K562 (cell line): Measurements from ENCODE around the gene ZNF652. TPM values are rescaled to one million over a fixed set of nuclear protein-coding genes. Genes with fewer than 3 reads are reported as not detected.
A peak's percentile ranks its signal among the peaks of the same experiment; 100 is the strongest.

ENCODE experiments used
- ATF6 ChIP-seq: sonication (generic); formaldehyde crosslinking; IDR thresholded peaks from 2 replicates; pipeline ENCODE4 v1.4.0; 2020; ENCODE audit warnings: mild to moderate bottlenecking, missing genetic modification reagents
- DLX4 ChIP-seq: fragments of 250-450 bp; sonication (Bioruptor Pico); IDR thresholded peaks from 2 replicates; pipeline ENCODE4 v1.6.1; 2021; ENCODE audit warnings: mild to moderate bottlenecking
- GTF2E2 ChIP-seq: fragments of 200-800 bp; sonication (Bioruptor generic); IDR thresholded peaks from 2 replicates; pipeline ENCODE4 v1.6.1; 2016; ENCODE audit warnings: missing genetic modification characterization, missing compliant biosample characterization
- MCM3 ChIP-seq: fragments of 450-650 bp; IDR thresholded peaks from 2 replicates; pipeline ENCODE4 v1.6.1; 2016
- MTA3 ChIP-seq: fragments of 450-650 bp; formaldehyde crosslinking; IDR thresholded peaks from 2 replicates; pipeline ENCODE4 v1.6.1; 2017; ENCODE audit warnings: mild to moderate bottlenecking, borderline replicate concordance
- NR2C1 ChIP-seq, 2 experiments: fragments of 450-650 bp; IDR thresholded peaks; 2 replicates each; pipeline ENCODE4 v1.6.1; 2017; ENCODE audit warnings: mild to moderate bottlenecking in 2 of 2, antibody characterized with exemption in 1 of 2, inconsistent platforms in 1 of 2, missing compliant biosample characterization in 1 of 2, missing genetic modification characterization in 1 of 2
- PTBP1 ChIP-seq: fragments of 200-400 bp; formaldehyde crosslinking; IDR thresholded peaks from 2 replicates; pipeline ENCODE4 v1.6.1; 2017; ENCODE audit warnings: low read depth, low read length
- ZNF121 ChIP-seq: sonication (generic); formaldehyde crosslinking; conservative IDR thresholded peaks from 2 replicates; pipeline ENCODE4 v1.8.0; 2022; ENCODE audit warnings: missing genetic modification reagents
- polyA plus RNA-seq, 8 experiments: library from polyadenylated mRNA; depleted of rRNA in 4 of 8; stranded (reverse) in 5 of 8; unstranded in 3 of 8; fragments of >200 nt; fragmentation: Nextera tagmentation in 2 of 8; fragmentation: Illumina TruSeq in 1 of 8; extraction: Ambion mirVana in 2 of 8; extraction: Trizol in 1 of 8; gene quantifications; 2 replicates each; pipeline versions ENCODE4 v1.2.1 to v1.2.3, GENCODE V29; 2011 to 2014; ENCODE audit warnings: inconsistent platforms in 1 of 8, missing spikeins in 1 of 8
- total RNA-seq, 7 experiments: library from RNA; depleted of rRNA in 6 of 7; stranded (reverse); fragments of >200 nt in 6 of 7; fragmentation: Illumina TruSeq in 2 of 7; extraction: Trizol in 2 of 7; gene quantifications; 2 replicates each; pipeline versions ENCODE4 v1.2.1 to v1.2.3, GENCODE V29; 2011 to 2021; ENCODE audit warnings: low replicate concordance in 1 of 7

Gene ZNF652
- total and polyA plus RNA-seq, 9 of the 15 experiments (the other 6 are each of a cell fraction or from before 2014, with no cell fraction given): 5.1 to 15.5 (median 7.8) TPM

DNA sequence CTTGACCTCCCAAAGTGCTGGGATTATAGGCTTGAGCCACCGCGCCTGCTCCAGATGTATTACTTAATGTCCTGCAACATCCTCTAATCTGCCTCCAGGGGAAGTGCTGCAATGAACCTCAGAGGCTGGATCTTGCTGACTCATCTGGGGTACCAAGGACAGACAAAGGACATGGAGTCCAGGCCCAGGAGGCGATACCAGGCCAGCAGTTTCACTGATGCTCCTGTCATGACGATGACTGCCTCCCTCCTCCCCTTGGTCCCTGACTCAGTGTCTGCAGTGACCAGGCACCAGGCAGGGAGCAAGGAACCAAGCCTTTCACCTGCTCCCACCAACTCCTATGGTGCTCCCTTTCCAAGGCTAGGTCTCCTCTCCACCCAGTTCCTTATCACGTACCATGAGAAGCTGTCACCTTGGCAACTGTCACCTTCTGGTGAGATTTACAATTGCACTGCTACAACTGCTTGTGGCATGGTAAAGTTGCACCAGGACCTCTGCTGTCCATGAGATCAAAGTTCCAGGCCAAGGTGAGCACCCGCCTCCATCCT, 109.8 kb downstream of the ZNF652 start (continued):
- TF ChIP-seq PTBP1: no peak
- TF ChIP-seq ZNF121 (CRISPR knock-in tag): no peak
- peak; percentile 38; the same call in 1 of the 2 replicates for TF ChIP-seq NR2C1 (IDR thresholded peaks at IDR 0.05)
- peak; percentile 71 for TF ChIP-seq NR2C1 (tag; IDR thresholded peaks at IDR 0.05)
- no peak for TF ChIP-seq GTF2E2
- no peak for TF ChIP-seq DLX4 (CRISPR knock-in tag)
- no peak for TF ChIP-seq MCM3
- peak; percentile 59; the same call in 1 of the 2 replicates for TF ChIP-seq MTA3
- TF ChIP-seq ATF6 (CRISPR knock-in tag): no peak
- TF ChIP-seq, all 486 proteins: peak for 48
